ENCODE data around the gene ANKRD13B. TPM values are rescaled to one million over a fixed set of nuclear protein-coding genes. Genes with fewer than 3 reads are reported as not detected.
A peak's percentile ranks its signal among the peaks of the same experiment; 100 is the strongest.
"Not testable (repeated sequence)": the region's sequence is repeated elsewhere in the genome, so short reads cannot be mapped to it uniquely, and the experiment has no call there.

The ANKRD13B gene
- 11.1 and 11.9 TPM in 2 replicates for total RNA-seq (2014; rRNA removed; shearing (Covaris generic))

DNA sequence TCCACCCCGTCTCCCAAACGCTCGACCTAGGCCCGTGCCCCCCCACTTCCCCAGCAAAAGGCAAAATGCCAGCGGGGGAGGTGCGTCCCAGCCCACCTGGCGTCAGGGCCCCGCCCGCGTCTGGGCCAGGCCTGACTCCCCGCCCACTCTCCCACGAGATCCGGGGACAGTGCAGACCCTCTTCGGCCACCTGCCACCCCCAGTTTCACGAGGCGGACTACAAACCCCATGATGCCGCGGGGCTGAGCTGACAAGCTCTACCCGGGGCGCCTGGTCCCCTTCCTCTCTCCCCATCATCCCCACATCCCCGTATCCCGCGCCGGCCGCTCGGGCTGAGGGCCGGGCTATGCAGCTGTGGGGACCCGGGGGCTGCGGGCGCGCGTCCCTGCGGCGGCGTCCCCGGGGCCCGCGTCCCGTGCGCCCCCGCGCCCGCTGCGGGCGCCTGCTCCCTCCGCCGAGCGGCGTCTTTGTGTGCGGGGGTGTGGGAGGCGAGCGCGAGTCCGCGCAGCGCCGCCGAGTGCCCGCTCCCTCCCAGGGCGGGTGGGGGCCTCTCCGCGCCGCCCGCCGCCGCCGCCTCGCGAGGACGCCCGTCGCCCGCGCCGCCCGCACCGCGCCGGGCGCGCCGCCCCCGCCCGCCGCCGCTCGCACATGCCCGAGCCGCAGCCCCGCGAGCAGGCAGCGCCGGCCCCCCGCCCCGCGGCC, at the start of gene ANKRD13B:
Gene ANKRD13B (plus strand): TSS at position 283 of the 702 bp plus-strand sequence. CDS start 490 bp downstream, outside the sequence.
- Histone ChIP-seq H3K27me3 (ENCODE audit: control insufficient read depth, insufficient read depth, low read length) (peaks cover 24% of the 10 kb centered on the region), H3K36me3 (replicated peaks; ENCODE audit: control insufficient read depth, insufficient read depth, low read length) (no peaks in the 10 kb centered on the region), H3K4me3 (ENCODE audit: insufficient read depth, low read depth, low read length) (peak within 1 kb of the TSS; percentile 70)
- peak; percentile 85 for DNase-seq

DNA sequence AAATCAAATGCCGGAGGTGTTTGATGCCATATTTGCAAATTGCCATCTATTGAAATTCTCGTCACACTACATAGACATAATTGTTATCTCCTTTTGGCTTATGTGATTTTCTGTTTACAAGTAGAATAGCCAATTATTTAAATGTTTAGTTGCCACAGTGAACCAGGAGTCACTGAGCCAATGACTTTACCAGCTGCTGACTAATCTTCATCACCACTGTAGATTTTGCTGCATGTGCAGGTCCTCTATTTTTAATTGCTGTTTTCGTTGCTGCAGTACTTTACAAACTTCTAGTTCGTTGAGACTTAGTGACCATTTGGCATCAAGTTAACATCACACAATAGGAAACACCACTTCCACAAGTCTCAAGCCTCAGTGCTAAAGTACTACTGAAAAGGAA, 48.9 kb upstream of the ANKRD13B start:
- H3K4me3 ChIP-seq (ENCODE audit: insufficient read depth, low read depth, low read length) = no peak overlapping the region
- H3K27me3 ChIP-seq (ENCODE audit: control insufficient read depth, insufficient read depth, low read length) = no peaks in the 10 kb centered on the region
- peaks cover 9% of the 10 kb centered on the region for H3K36me3 ChIP-seq (replicated peaks; ENCODE audit: control insufficient read depth, insufficient read depth, low read length)
- DNase-seq = no peak

DNA sequence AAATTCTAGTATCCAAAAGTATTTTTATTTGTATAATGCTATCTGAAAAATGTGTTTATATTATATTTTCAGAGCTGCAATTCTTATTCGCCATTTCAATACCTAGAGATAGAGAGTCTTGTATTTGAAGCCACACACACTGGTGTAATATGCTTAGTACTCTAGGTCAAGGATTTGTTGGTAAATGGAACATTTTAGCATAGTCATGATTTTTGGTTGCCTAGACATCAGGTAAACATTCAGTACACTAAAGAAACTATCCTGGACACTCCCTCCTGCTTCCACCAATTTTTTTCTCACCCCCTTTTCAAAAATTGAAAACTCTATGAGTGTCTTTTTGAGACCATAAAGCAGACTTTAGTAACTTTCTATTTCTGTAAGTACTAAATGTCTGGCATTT, 46.8 kb upstream of the ANKRD13B start:
- Histone ChIP-seq H3K27me3 (ENCODE audit: control insufficient read depth, insufficient read depth, low read length) (no peaks in the 10 kb centered on the region), H3K4me3 (ENCODE audit: insufficient read depth, low read depth, low read length) (no peak overlapping the region), H3K36me3 (replicated peaks; ENCODE audit: control insufficient read depth, insufficient read depth, low read length) (peaks cover 9% of the 10 kb centered on the region)
- DNase-seq = no peak

DNA sequence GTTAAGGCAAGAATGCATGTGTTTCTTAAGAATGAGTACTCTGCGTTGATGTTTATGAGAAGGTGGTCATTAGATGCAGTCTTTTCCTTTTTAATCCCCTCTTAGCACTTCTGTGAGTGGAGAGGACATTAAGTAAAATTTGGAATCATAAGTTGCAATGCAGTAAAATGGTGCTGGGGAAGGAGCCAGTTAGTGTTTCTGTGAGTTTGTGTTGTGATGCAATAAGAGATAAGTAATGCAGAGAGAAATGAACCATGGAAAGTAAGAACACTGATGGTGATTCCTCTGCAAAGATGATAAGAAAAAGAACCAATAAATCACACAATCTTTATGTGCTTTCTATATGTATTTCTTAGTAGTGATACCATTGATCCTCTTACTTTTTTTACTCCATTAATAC, 46.1 kb upstream of the ANKRD13B start:
- no peaks in the 10 kb centered on the region for H3K27me3 ChIP-seq (ENCODE audit: control insufficient read depth, insufficient read depth, low read length)
- no peak overlapping the region for H3K4me3 ChIP-seq (ENCODE audit: insufficient read depth, low read depth, low read length)
- no peak for DNase-seq
- peaks cover 9% of the 10 kb centered on the region for H3K36me3 ChIP-seq (replicated peaks; ENCODE audit: control insufficient read depth, insufficient read depth, low read length)

DNA sequence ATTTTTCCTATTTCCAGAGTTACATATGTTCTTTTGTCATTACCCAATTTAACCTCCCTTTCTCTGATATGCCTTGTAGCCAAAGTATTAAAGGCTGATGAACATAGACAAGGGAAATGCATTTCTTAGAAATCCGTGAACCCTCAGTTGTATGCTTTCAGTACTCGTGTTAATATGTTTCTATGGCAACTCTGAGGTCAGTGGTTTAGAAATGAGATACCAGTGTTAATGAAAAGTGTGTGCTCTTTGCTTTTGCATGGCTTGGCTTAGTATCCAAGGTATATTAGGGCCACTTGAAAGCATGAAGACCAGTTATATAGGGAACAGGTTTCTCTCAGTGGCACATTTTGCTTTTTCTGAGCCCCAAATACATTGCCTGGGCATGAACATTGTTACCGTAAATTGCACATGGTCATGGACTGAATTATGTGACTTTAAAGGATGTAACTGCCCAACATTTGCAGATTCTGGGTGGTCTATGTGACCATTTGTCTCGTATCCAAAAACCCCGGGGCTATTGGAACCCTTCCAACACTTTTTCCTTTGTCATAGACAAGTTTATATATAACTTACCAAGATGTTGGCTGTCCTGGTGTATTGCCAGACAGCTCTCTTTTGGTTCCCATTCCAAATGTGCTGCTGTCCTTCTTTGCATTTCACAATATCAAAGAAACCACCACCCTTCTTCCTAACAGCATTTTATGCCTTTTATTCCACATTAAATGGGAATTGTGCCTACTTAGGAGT, 43.6 kb upstream of the ANKRD13B start:
- no peaks in the 10 kb centered on the region for H3K27me3 ChIP-seq (ENCODE audit: control insufficient read depth, insufficient read depth, low read length)
- DNase-seq = no peak
- no peak overlapping the region for H3K4me3 ChIP-seq (ENCODE audit: insufficient read depth, low read depth, low read length)
- peaks cover 1% of the 10 kb centered on the region for H3K36me3 ChIP-seq (replicated peaks; ENCODE audit: control insufficient read depth, insufficient read depth, low read length)

DNA sequence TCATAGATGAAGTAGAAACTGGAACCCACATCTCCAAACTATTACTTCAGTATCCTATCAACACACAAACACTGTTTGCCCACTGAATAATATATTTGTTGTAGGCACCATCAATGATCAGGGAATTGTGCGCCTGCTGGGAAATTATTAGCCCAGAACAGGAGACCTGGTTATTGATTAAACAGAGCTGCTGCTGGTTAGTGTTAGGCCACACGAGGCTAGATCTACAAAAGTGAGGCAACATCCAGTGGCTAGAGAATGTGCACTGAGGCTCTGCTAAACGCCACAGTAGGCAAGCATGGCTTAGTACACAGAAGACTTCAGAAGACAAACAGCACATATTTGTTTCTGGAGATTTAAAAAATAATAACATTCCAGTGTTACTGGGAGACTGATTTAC, 37.1 kb upstream of the ANKRD13B start:
- Histone ChIP-seq H3K36me3 (replicated peaks; ENCODE audit: control insufficient read depth, insufficient read depth, low read length) (no peaks in the 10 kb centered on the region), H3K27me3 (ENCODE audit: control insufficient read depth, insufficient read depth, low read length) (no peaks in the 10 kb centered on the region), H3K4me3 (ENCODE audit: insufficient read depth, low read depth, low read length) (no peak overlapping the region)
- no peak for DNase-seq

DNA sequence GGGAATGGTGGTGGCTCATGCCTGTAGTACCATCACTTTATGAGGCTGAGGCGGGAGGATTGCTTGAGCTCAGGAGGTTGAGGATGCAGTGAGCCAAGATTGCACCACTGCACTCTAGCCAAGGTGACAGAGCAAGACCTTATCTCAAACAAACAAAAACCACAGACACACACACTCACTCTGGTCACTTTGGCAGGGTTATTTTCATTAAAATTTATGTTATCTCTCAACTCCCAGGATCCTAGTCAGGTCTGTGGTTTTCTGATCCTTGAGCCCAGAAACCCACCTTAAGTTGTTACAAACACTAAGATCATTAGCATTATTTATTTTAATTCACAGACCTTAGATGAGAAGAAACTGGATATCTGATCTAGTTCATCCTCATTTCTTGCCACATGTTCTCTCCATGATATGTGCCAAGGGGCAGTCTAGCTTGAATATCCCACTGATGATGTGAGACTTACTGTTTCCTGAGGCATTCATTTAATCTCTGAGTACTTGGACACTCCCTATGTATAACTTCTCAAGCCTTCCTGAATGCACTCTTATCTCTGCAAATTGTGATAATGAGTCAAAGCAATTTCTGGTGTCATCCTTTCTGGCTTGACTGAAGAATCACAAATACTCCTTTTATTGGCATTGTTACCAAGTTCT, 35.7 kb upstream of the ANKRD13B start:
- no peak for DNase-seq
- Histone ChIP-seq H3K36me3 (replicated peaks; ENCODE audit: control insufficient read depth, insufficient read depth, low read length) (no peaks in the 10 kb centered on the region), H3K4me3 (ENCODE audit: insufficient read depth, low read depth, low read length) (no peak overlapping the region), H3K27me3 (ENCODE audit: control insufficient read depth, insufficient read depth, low read length) (no peaks in the 10 kb centered on the region; the same call in 1 of the 2 replicates)

DNA sequence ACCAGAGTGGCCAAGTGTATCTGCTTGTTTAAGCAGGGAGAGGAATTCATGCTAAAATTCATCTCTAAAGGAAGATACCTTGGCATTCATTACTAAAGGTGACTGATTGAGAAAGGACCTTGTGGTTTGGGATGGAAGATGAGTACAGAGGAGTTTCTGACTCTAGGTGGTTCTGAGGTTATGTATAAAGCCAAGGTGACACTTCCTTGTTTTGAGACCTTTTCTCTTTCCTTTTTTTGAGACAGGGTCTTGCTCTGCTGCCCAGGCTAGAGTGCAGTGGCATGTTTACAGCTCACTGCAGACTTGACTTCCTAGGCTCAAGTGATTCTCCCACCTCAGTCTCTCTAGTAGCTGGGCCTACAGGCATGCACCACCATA, 35.2 kb upstream of the ANKRD13B start:
- no peaks in the 10 kb centered on the region for H3K36me3 ChIP-seq (replicated peaks; ENCODE audit: control insufficient read depth, insufficient read depth, low read length)
- DNase-seq = no peak
- no peak overlapping the region for H3K4me3 ChIP-seq (ENCODE audit: insufficient read depth, low read depth, low read length)
- H3K27me3 ChIP-seq (ENCODE audit: control insufficient read depth, insufficient read depth, low read length) = no peaks in the 10 kb centered on the region; the same call in 1 of the 2 replicates

DNA sequence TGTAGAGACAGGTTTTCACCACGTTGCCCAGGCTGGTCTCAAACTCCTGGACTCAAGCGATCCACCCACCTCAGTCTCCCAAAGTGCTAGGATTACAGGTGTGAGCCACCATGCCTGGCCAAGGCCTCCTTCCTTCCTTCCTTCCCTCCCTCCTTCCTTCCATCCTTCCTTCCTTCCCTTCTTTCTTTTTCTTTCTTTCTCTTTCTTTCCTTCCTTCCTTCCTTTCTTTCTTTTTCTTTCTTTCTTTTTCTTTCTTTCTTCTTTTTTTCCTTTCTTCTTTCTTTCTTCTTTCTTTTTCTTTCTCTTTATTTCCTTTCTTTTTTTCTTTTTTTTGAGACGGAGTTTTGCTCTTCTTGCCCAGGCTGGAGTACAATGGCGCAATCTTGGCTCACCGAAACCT, 34.8 kb upstream of the ANKRD13B start:
- not testable (repeated sequence) for DNase-seq; H3K4me3 ChIP-seq (ENCODE audit: insufficient read depth, low read depth, low read length); H3K36me3 ChIP-seq (replicated peaks; ENCODE audit: control insufficient read depth, insufficient read depth, low read length); H3K27me3 ChIP-seq (ENCODE audit: control insufficient read depth, insufficient read depth, low read length)

DNA sequence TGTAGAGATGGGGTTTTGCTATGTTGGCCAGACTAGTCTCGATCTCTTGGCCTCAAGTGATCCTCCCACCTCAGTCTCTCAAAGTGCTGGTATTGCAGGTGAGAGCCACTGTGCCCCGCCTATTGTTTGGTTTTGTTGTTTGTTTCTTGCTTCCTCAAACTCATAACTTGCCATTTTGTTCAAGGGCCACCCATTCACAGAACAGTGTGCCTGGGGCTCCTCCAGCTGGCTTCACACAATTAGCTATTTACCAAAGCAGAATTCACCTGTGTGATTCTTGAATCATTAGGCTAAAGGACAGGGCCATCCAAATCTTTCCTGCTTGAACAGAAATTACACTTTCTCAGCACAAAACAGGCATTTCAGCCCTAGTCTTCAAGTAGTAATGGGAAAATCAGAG, 33.3 kb upstream of the ANKRD13B start:
- DNase-seq = no peak
- no peak overlapping the region for H3K4me3 ChIP-seq (ENCODE audit: insufficient read depth, low read depth, low read length)
- no peaks in the 10 kb centered on the region for H3K36me3 ChIP-seq (replicated peaks; ENCODE audit: control insufficient read depth, insufficient read depth, low read length)
- H3K27me3 ChIP-seq (ENCODE audit: control insufficient read depth, insufficient read depth, low read length) = peaks cover under 1% of the 10 kb centered on the region

DNA sequence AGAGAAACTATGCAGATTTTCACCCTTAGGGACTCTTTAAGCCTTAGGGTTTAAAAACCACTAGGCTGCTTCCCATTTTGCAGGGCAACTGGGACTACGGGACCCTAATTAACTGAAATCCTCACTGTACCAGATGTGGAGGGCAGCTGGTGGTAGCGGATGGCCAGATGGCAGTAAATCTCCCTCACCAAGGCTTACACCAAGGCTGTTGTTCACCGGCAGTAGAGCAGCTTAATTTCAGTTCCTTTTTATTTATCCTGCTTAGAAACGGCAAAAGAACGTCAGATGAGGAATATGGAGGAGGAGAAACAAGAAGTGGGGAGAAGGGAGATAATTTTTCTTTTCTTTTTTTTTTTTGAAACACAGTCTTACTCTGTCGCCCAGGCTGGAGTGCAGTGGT, 32.6 kb upstream of the ANKRD13B start:
- Histone ChIP-seq H3K27me3 (ENCODE audit: control insufficient read depth, insufficient read depth, low read length) (peaks cover 3% of the 10 kb centered on the region), H3K36me3 (replicated peaks; ENCODE audit: control insufficient read depth, insufficient read depth, low read length) (no peaks in the 10 kb centered on the region), H3K4me3 (ENCODE audit: insufficient read depth, low read depth, low read length) (no peak overlapping the region)
- no peak for DNase-seq

DNA sequence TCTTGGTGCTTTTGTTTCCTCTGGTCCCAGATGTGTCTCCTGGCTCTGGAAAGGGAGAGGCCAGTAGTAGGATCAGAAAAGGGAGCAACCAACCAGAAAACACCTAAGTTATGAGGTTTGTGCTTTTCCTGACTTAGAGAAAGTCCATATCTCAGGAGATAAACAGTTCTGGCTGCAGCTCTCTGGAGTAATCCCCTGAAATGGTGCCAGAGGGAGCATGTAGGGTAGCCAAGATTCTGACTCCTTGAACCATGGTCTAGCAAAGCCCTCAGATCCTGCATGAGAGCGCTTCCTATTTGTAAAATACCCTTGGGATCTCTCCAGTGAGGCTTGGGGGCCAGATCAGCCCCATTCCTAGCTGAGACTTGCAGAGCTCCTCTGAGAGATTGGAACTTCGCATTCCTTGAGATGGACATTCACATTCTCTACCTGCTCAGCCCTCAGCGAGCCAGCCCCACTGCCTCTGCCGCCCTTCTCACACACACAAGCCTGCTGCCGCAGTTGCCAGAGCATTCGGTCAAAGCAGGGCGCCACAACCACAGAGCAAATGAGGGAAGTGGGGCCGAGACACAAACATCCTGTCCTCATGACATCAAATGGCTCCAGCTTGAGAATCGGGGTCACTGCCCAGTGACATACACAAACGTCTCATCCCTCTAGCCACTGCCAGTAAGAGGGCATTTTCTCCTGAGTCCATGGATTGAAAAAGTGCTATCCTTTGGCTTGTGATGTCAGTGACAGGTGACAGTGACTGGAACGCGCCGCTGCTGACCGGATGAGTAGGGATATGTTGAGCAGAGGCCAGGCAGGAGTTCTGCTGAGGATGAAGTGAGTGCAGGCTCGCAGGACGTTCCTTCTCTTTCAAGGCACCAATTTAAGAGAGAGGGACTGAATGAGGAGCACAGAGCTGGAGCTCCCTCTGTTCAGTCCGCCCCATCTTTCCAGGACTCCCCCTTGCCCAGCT, 31.1 kb upstream of the ANKRD13B start:
- no peak for DNase-seq
- no peak overlapping the region for H3K4me3 ChIP-seq (ENCODE audit: insufficient read depth, low read depth, low read length)
- H3K27me3 ChIP-seq (ENCODE audit: control insufficient read depth, insufficient read depth, low read length) = peaks cover 18% of the 10 kb centered on the region
- no peaks in the 10 kb centered on the region for H3K36me3 ChIP-seq (replicated peaks; ENCODE audit: control insufficient read depth, insufficient read depth, low read length)

DNA sequence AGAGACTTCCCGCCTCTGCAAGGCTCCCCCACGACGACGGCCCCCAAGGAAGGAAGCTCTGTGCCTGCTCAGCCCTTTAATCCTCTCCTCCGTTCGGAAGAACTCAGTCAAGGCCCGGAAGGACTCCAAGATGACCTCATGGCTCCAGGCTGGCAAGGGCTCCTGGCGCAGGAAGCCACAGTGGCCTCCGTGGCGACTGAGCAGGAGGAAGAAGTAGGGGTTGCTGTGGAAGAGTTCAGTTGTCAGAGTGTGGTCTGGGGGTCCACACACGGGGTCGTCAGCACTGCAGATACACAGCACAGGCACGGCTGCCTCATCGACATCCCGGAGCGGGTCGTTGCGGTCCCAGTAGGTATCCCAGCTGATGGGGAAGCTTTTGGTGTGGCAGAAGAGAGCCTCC, 30.3 kb upstream of the ANKRD13B start:
- Histone ChIP-seq H3K27me3 (ENCODE audit: control insufficient read depth, insufficient read depth, low read length) (peaks cover 24% of the 10 kb centered on the region), H3K36me3 (replicated peaks; ENCODE audit: control insufficient read depth, insufficient read depth, low read length) (no peaks in the 10 kb centered on the region), H3K4me3 (ENCODE audit: insufficient read depth, low read depth, low read length) (no peak overlapping the region)
- DNase-seq = no peak

DNA sequence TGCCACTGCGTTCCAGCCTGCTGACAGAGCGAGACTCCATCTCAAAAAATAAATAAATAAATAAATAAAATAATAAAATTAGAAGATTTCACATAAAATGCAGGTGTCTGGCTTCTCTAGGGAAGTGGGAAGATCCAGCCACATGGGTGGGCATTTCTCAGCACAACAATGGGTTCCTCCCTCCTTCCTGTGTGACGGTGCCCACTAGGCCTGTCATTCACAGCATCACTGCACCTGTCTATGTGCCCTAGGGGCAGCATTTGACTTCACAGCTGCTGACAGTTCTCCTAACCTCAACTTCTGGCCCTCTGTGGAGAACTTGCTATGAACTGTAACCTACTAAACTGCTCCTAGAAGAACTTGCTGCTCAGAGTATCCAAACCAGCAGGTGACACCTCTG, 29.1 kb upstream of the ANKRD13B start:
- DNase-seq = no peak
- peaks cover 26% of the 10 kb centered on the region for H3K27me3 ChIP-seq (ENCODE audit: control insufficient read depth, insufficient read depth, low read length)
- no peaks in the 10 kb centered on the region for H3K36me3 ChIP-seq (replicated peaks; ENCODE audit: control insufficient read depth, insufficient read depth, low read length)
- H3K4me3 ChIP-seq (ENCODE audit: insufficient read depth, low read depth, low read length) = no peak overlapping the region

Measured in H7 (cell line).